HepG2 (cell line): ENCODE data around the gene UGT1A3. TPM values are rescaled to one million over a fixed set of nuclear protein-coding genes. Genes with fewer than 3 reads are reported as not detected.

Source experiments
- ATAC-seq: fragments of 200-7000 bp; cut with Tn5 transposase; 3 replicates; pipeline ENCODE4 v1.9.1; 2020; ENCODE audit warnings: mild to moderate bottlenecking, moderate library complexity
- BruUV-seq: library from RNA; stranded (reverse); fragments of 400-500 nt; replicated peaks from 2 replicates; lab custom pipeline; 2021; lab: Mats Ljungman, UMichigan
- CTCF ChIA-PET: fragments of 300-600 bp; formaldehyde crosslinking; extraction: SDS; loops from one replicate; lab custom pipeline; 2021; ENCODE audit warnings: low total read pairs, inconsistent platforms, low intra/inter-chr PET ratio; lab: Yijun Ruan, JAX
- POLR2A ChIA-PET: fragments of 350-600 bp; sonication (Branson Sonifier 250); formaldehyde crosslinking; loops from one replicate; lab custom pipeline; 2020; ENCODE audit warnings: antibody characterized with exemption, inconsistent platforms; lab: Yijun Ruan, JAX
- DNase-seq: peaks from one replicate; pipeline ENCODE4 v3.0.0-alpha.2; 2015; ENCODE audit warnings: low spot score
- FAIRE-seq: peaks from 3 replicates; lab custom pipeline; 2011; peaks lifted over from hg19 to GRCh38; lab: Jason Lieb, UNC
- H2AFZ ChIP-seq: one replicate; pipeline ENCODE4 v1.6.1; 2011; ENCODE audit warnings: low read length, inconsistent platforms
- H3K27ac ChIP-seq: fragments of 300-600 bp; 3 replicates; pipeline ENCODE4 v1.8.0; 2011; ENCODE audit warnings: mixed run types, mild to moderate bottlenecking, mixed read lengths, low read length, inconsistent platforms; ENCODE audit not compliant: insufficient read depth; ENCODE audit errors: extremely low read length
- H3K27me3 ChIP-seq, 2 experiments: fragments of 200-600 bp in 1 of 2; 2 replicates in 1 of 2; 3 replicates in 1 of 2; pipeline versions ENCODE4 v1.6.0 to v1.8.0; 2011; ENCODE audit warnings: low read length in 2 of 2, mild to moderate bottlenecking in 2 of 2, moderate library complexity in 2 of 2, inconsistent platforms in 1 of 2; ENCODE audit not compliant: insufficient read depth in 2 of 2, control insufficient read depth in 1 of 2
- H3K36me3 ChIP-seq, 2 experiments: fragments of 200-600 bp in 1 of 2; replicated peaks in 1 of 2; 2 replicates in 1 of 2; 3 replicates in 1 of 2; pipeline versions ENCODE4 v1.5.1 to v1.8.0; 2011; ENCODE audit warnings: low read length in 2 of 2, inconsistent platforms in 1 of 2; ENCODE audit not compliant: insufficient read depth in 2 of 2, control insufficient read depth in 1 of 2
- H3K4me1 ChIP-seq: 2 replicates; pipeline ENCODE4 v1.5.1; 2012; ENCODE audit warnings: low read length, inconsistent platforms; ENCODE audit not compliant: insufficient read depth
- H3K4me2 ChIP-seq: 2 replicates; pipeline ENCODE4 v1.6.0; 2011; ENCODE audit warnings: low read depth, low read length, inconsistent platforms
- H3K4me3 ChIP-seq, 3 experiments: fragments of 200-600 bp in 1 of 3; sonication (generic), shearing (Covaris generic) in 1 of 3; replicated peaks in 1 of 3; 2 replicates each; pipeline ENCODE4 v1.5.1; 2011 to 2016; ENCODE audit warnings: low read length in 3 of 3, inconsistent platforms in 2 of 3, low read depth in 2 of 3, mild to moderate bottlenecking in 2 of 3, control low read depth in 1 of 3, mixed read lengths in 1 of 3; ENCODE audit not compliant: insufficient read depth in 1 of 3
- H3K79me2 ChIP-seq: one replicate; pipeline ENCODE4 v1.6.1; 2011; ENCODE audit warnings: low read length, inconsistent platforms; ENCODE audit not compliant: insufficient read depth
- H3K9ac ChIP-seq: 2 replicates; pipeline ENCODE4 v1.6.0; 2011; ENCODE audit warnings: mild to moderate bottlenecking, low read depth, low read length, inconsistent platforms; ENCODE audit not compliant: insufficient read depth
- H3K9me3 ChIP-seq: 2 replicates; pipeline ENCODE4 v1.5.1; 2012; ENCODE audit warnings: mild to moderate bottlenecking, low read length
- H4K20me1 ChIP-seq: 2 replicates; pipeline ENCODE4 v1.6.0; 2011; ENCODE audit warnings: inconsistent platforms, mild to moderate bottlenecking, low read length, moderate library complexity; ENCODE audit not compliant: insufficient read depth
- ATF5 ChIP-seq: sonication (generic); formaldehyde crosslinking; IDR thresholded peaks from 2 replicates; pipeline ENCODE4 v1.4.0; 2020; ENCODE audit warnings: mild to moderate bottlenecking, low read depth, missing genetic modification reagents
- EZH2 ChIP-seq: conservative IDR thresholded peaks from 2 replicates; pipeline ENCODE4 v1.6.1; 2012; ENCODE audit warnings: mild to moderate bottlenecking, low read depth, low read length, moderate library complexity
- GZF1 ChIP-seq: sonication (generic); formaldehyde crosslinking; IDR thresholded peaks from 2 replicates; pipeline ENCODE4 v1.5.1; 2020; ENCODE audit warnings: mild to moderate bottlenecking, missing genetic modification reagents
- NR2F2 ChIP-seq: IDR thresholded peaks from 2 replicates; pipeline ENCODE4 v1.6.1; 2012; ENCODE audit warnings: low read depth, inconsistent platforms, borderline replicate concordance
- NR3C1 ChIP-seq: sonication (generic); formaldehyde crosslinking; IDR thresholded peaks from 2 replicates; pipeline ENCODE4 v1.4.0; 2020; ENCODE audit warnings: missing genetic modification reagents
- SMARCE1 ChIP-seq: fragments of 450-650 bp; IDR thresholded peaks from 2 replicates; pipeline ENCODE4 v1.6.1; 2017; ENCODE audit warnings: borderline replicate concordance
- TCF7L2 ChIP-seq: IDR thresholded peaks from 2 replicates; pipeline ENCODE4 v1.6.1; 2011; ENCODE audit warnings: mild to moderate bottlenecking, low read depth, low read length, moderate library complexity
- TERF1 ChIP-seq: sonication (generic); formaldehyde crosslinking; IDR thresholded peaks from 2 replicates; pipeline ENCODE4 v1.8.0; 2022; ENCODE audit warnings: mild to moderate bottlenecking, missing genetic modification reagents, moderate library complexity
- ZIK1 ChIP-seq: sonication (generic); formaldehyde crosslinking; IDR thresholded peaks from 2 replicates; pipeline ENCODE4 v1.5.0; 2020; ENCODE audit warnings: mild to moderate bottlenecking, low read depth, missing genetic modification reagents, borderline replicate concordance
- ZNF749 ChIP-seq: sonication (generic); formaldehyde crosslinking; IDR thresholded peaks from 2 replicates; pipeline ENCODE4 v1.8.0; 2022; ENCODE audit warnings: mild to moderate bottlenecking, missing genetic modification reagents, moderate library complexity, borderline replicate concordance
- ZNF770 ChIP-seq: sonication (generic); formaldehyde crosslinking; IDR thresholded peaks from 2 replicates; pipeline ENCODE4 v1.5.0; 2020; ENCODE audit warnings: mild to moderate bottlenecking, missing genetic modification reagents
- ZSCAN29 ChIP-seq: sonication (generic); formaldehyde crosslinking; conservative IDR thresholded peaks from 2 replicates; pipeline ENCODE4 v1.4.0; 2020; ENCODE audit warnings: mild to moderate bottlenecking, missing genetic modification reagents
- WGBS: methylation state at CpG from one replicate; pipeline ENCODE4 v1.1.6; 2017; ENCODE audit warnings: low lambda C conversion rate; 5-methylcytosine and 5-hydroxymethylcytosine counted together
- in situ Hi-C: cut with HindIII; loops from 2 replicates; pipeline ENCODE4 v1.10.0; 2017; ENCODE audit warnings: low pct_unique_long_range_greater_than_20kb; ENCODE audit not compliant: extremely low pct_ligation_motif_present
- intact Hi-C: fragments of 100-400 bp; cut with micrococcal nuclease; formaldehyde crosslinking; loops from one replicate; pipeline ENCODE4 v1.10.0; 2022; ENCODE audit not compliant: unreplicated experiment
- polyA plus RNA-seq, 8 experiments: library from polyadenylated mRNA; depleted of rRNA in 3 of 8; stranded (reverse) in 7 of 8; unstranded in 1 of 8; fragments of >200 nt; fragmentation: Illumina TruSeq in 4 of 8; extraction: Trizol in 4 of 8; gene quantifications; 2 replicates each; pipeline versions ENCODE4 v1.2.1 to v1.2.3, GENCODE V29; 2011 to 2016; ENCODE audit warnings: low read depth in 4 of 8, missing spikeins in 1 of 8, mixed read lengths in 1 of 8; ENCODE audit not compliant: insufficient read depth in 1 of 8
- total RNA-seq, 5 experiments: library from RNA; depleted of rRNA; stranded (reverse); fragments of >200 nt; fragmentation: Illumina TruSeq; extraction: Trizol; gene quantifications; 2 replicates each; pipeline ENCODE4 v1.2.3, GENCODE V29; 2016; ENCODE audit warnings: low read depth in 1 of 5
- TF ChIP-seq, protein P1 (sequence below): sonication (generic); formaldehyde crosslinking; IDR thresholded peaks from 2 replicates; pipeline ENCODE4 v1.8.0; 2022; ENCODE audit warnings: low read depth, missing genetic modification reagents
- TF ChIP-seq, protein P2 (sequence below): sonication (generic); formaldehyde crosslinking; IDR thresholded peaks from 2 replicates; pipeline ENCODE4 v1.8.0; 2022; ENCODE audit warnings: mild to moderate bottlenecking, missing genetic modification reagents; ENCODE audit not compliant: insufficient replicate concordance
- TF ChIP-seq, protein P3 (sequence below): sonication (generic); formaldehyde crosslinking; IDR thresholded peaks from 2 replicates; pipeline ENCODE4 v1.4.0; 2020; ENCODE audit warnings: mild to moderate bottlenecking, low read depth, missing genetic modification reagents

UGT1A3 gene
- total and polyA plus RNA-seq, 2 of the 13 experiments (the other 11 are each of a cell fraction or from before 2014, with no cell fraction given) = not detected

- Histone ChIP-seq H2AFZ (no peak overlapping the region), H3K36me3 (no peaks in the 10 kb centered on the region), H3K9me3 (no peaks in the 10 kb centered on the region), H3K4me2 (no peak overlapping the region), H3K79me2 (no peaks in the 10 kb centered on the region), H3K4me1 (no peaks in the 10 kb centered on the region), H3K9ac (no peak overlapping the region), H3K4me3 (no peak overlapping the region), H4K20me1 (no peaks in the 10 kb centered on the region), H3K27ac (no peak overlapping the region), H3K27me3 (no peaks in the 10 kb centered on the region; a peak in 1 of 5 replicates)
- no peak for FAIRE-seq
- intact Hi-C loops (loop anchor here (5.0 kb wide), 3 partner anchors 131 to 311 kb away; no protein-coding TSS in a partner anchor), in situ Hi-C loops (no loop called here)
- CTCF ChIA-PET = no interaction called here
- no peak for DNase-seq
- no TSS peak for BruUV-seq
- WGBS = 81% methylated on average over 7 of the region's 7 CpGs
- no peak for ATAC-seq
- POLR2A ChIA-PET = no interaction called here
- TF ChIP-seq, protein P1, sequence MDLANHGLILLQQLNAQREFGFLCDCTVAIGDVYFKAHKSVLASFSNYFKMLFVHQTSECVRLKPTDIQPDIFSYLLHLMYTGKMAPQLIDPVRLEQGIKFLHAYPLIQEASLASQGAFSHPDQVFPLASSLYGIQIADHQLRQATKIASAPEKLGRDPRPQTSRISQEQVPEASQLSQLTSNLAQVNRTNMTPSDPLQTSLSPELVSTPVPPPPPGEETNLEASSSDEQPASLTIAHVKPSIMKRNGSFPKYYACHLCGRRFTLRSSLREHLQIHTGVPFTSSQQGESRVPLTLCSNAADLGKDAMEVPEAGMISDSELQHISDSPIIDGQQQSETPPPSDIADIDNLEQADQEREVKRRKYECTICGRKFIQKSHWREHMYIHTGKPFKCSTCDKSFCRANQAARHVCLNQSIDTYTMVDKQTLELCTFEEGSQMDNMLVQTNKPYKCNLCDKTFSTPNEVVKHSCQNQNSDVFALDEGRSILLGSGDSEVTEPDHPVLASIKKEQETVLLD = no peak
- TF ChIP-seq NR3C1 (CRISPR knock-in tag) (no peak), EZH2 (no peak), GZF1 (no peak), ZNF749 (CRISPR knock-in tag) (no peak), SMARCE1 (no peak), ZSCAN29 (no peak), ZNF770 (CRISPR knock-in tag) (no peak), ATF5 (CRISPR knock-in tag) (no peak), TERF1 (CRISPR knock-in tag) (no peak), TCF7L2 (no peak), ZIK1 (no peak), NR2F2 (no peak)
- TF ChIP-seq, protein P2, sequence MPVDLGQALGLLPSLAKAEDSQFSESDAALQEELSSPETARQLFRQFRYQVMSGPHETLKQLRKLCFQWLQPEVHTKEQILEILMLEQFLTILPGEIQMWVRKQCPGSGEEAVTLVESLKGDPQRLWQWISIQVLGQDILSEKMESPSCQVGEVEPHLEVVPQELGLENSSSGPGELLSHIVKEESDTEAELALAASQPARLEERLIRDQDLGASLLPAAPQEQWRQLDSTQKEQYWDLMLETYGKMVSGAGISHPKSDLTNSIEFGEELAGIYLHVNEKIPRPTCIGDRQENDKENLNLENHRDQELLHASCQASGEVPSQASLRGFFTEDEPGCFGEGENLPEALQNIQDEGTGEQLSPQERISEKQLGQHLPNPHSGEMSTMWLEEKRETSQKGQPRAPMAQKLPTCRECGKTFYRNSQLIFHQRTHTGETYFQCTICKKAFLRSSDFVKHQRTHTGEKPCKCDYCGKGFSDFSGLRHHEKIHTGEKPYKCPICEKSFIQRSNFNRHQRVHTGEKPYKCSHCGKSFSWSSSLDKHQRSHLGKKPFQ (CRISPR knock-in tag) = no peak
- TF ChIP-seq, protein P3, sequence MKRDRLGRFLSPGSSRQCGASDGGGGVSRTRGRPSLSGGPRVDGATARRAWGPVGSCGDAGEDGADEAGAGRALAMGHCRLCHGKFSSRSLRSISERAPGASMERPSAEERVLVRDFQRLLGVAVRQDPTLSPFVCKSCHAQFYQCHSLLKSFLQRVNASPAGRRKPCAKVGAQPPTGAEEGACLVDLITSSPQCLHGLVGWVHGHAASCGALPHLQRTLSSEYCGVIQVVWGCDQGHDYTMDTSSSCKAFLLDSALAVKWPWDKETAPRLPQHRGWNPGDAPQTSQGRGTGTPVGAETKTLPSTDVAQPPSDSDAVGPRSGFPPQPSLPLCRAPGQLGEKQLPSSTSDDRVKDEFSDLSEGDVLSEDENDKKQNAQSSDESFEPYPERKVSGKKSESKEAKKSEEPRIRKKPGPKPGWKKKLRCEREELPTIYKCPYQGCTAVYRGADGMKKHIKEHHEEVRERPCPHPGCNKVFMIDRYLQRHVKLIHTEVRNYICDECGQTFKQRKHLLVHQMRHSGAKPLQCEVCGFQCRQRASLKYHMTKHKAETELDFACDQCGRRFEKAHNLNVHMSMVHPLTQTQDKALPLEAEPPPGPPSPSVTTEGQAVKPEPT (CRISPR knock-in tag) = no peak
These were observed 15.6 kb upstream of the UGT1A3 start for GRCh38 chr2:233713262-233713615.
